Hippocampal formation (tissue), 2 donors: ENCODE data around the gene TNNT3.

Experiments
- DNase-seq, 2 donors: peaks; one replicate each; lab custom pipeline; 2025; lab: John Stamatoyannopoulos, UW

TNNT3 gene

GRCh38 chr11:1958367-1958766, 38.9 kb downstream of the TNNT3 start:
- DNase-seq = no peak

- no peak for DNase-seq
These were observed 40.3 kb downstream of the TNNT3 start for GRCh38 chr11:1959786-1960185.

- DNase-seq = no peak
These were observed 44.4 kb downstream of the TNNT3 start for GRCh38 chr11:1963864-1964263.

- no peak for DNase-seq
These were observed 44.8 kb downstream of the TNNT3 start for GRCh38 chr11:1964348-1964747.

GRCh38 chr11:1964955-1965354, 45.5 kb downstream of the TNNT3 start:
- DNase-seq = no peak

- DNase-seq = no peak
These were observed 47.0 kb downstream of the TNNT3 start for GRCh38 chr11:1966531-1966930.

GRCh38 chr11:1967641-1968225, 48.2 kb downstream of the TNNT3 start:
- no peak for DNase-seq

GRCh38 chr11:1968454-1969002, 49.0 kb downstream of the TNNT3 start:
- no peak for DNase-seq

- no peak for DNase-seq
These were observed 49.5 kb downstream of the TNNT3 start for GRCh38 chr11:1969035-1969434.

- DNase-seq = no peak
These were observed 50.3 kb downstream of the TNNT3 start for GRCh38 chr11:1969776-1970175.

- no peak for DNase-seq
These were observed 51.5 kb downstream of the TNNT3 start for GRCh38 chr11:1970956-1971355.

GRCh38 chr11:1975185-1975584, 55.7 kb downstream of the TNNT3 start:
- no peak for DNase-seq

GRCh38 chr11:1978720-1979473, 59.4 kb downstream of the TNNT3 start:
- DNase-seq = no peak

GRCh38 chr11:1979607-1980006, 60.1 kb downstream of the TNNT3 start:
- no peak for DNase-seq

GRCh38 chr11:1982873-1983600, 63.5 kb downstream of the TNNT3 start:
- DNase-seq = no peak

GRCh38 chr11:1983601-1983961, 64.1 kb downstream of the TNNT3 start:
- DNase-seq = no peak

GRCh38 chr11:1987024-1987423, 67.5 kb downstream of the TNNT3 start:
- no peak for DNase-seq

- DNase-seq = no peak
These were observed 68.7 kb downstream of the TNNT3 start for GRCh38 chr11:1988174-1988573.
